Embryonic facial prominence (tissue), 1 donor: ENCODE results near the gene SCYL3.
"Not testable (repeated sequence)": the region's sequence is repeated elsewhere in the genome, so short reads cannot be mapped to it uniquely, and the experiment has no call there.

Experiments used
- DNase-seq: peaks from one replicate; pipeline ENCODE4 v3.0.0-alpha.2; 2016; ENCODE audit errors: extremely low spot score

SCYL3 gene

GRCh38 chr1:169872906-169873305, 20.8 kb downstream of the SCYL3 start:
- DNase-seq = no peak

GRCh38 chr1:169871988-169872387, 21.7 kb downstream of the SCYL3 start:
- DNase-seq = not testable (repeated sequence)

- no peak for DNase-seq
Measured at GRCh38 chr1:169869426-169869825, 24.3 kb downstream of the SCYL3 start.

GRCh38 chr1:169868978-169869377, 24.7 kb downstream of the SCYL3 start:
- no peak for DNase-seq

GRCh38 chr1:169867012-169867675, 26.6 kb downstream of the SCYL3 start:
- no peak for DNase-seq

- no peak for DNase-seq
Measured at GRCh38 chr1:169866577-169866976, 27.1 kb downstream of the SCYL3 start.

- DNase-seq = not testable (repeated sequence)
Measured at GRCh38 chr1:169864531-169864930, 29.2 kb downstream of the SCYL3 start.

- no peak for DNase-seq
Measured at GRCh38 chr1:169860750-169861149, 32.9 kb downstream of the SCYL3 start.

- DNase-seq = no peak
Measured at GRCh38 chr1:169860187-169860586, 33.5 kb downstream of the SCYL3 start.

GRCh38 chr1:169859001-169859400, 34.7 kb downstream of the SCYL3 start:
- DNase-seq = no peak

- no peak for DNase-seq
Measured at GRCh38 chr1:169858467-169858866, 35.2 kb downstream of the SCYL3 start.

- DNase-seq = no peak
Measured at GRCh38 chr1:169853341-169853740, 40.4 kb downstream of the SCYL3 start.

- DNase-seq = no peak
Measured at GRCh38 chr1:169849346-169850022, 44.2 kb downstream of the SCYL3 start.

GRCh38 chr1:169848456-169848855, 45.2 kb downstream of the SCYL3 start:
- DNase-seq = no peak

GRCh38 chr1:169844941-169845608, 48.6 kb downstream of the SCYL3 start:
- DNase-seq = no peak

GRCh38 chr1:169838942-169839341, 54.8 kb downstream of the SCYL3 start:
- no peak for DNase-seq

- DNase-seq = no peak
Measured at GRCh38 chr1:169836198-169836597, 57.5 kb downstream of the SCYL3 start.

- no peak for DNase-seq
Measured at GRCh38 chr1:169835647-169836046, 58.0 kb downstream of the SCYL3 start.

- no peak for DNase-seq
Measured at GRCh38 chr1:169834869-169835268, 58.8 kb downstream of the SCYL3 start.

- DNase-seq = no peak
Measured at GRCh38 chr1:169833179-169833901, 60.4 kb downstream of the SCYL3 start.

- no peak for DNase-seq
Measured at GRCh38 chr1:169829671-169830070, 64.0 kb downstream of the SCYL3 start.

GRCh38 chr1:169824153-169824552, 69.5 kb downstream of the SCYL3 start:
- no peak for DNase-seq
